Measurements from ENCODE around the gene IL37.
"Not testable (repeated sequence)": the region's sequence is repeated elsewhere in the genome, so short reads cannot be mapped to it uniquely, and the experiment has no call there.

Gene IL37

GRCh38 chr2:112923967-112924338 lies 13.0 kb downstream of the IL37 start:
- DNase-seq = no peak

GRCh38 chr2:112924360-112924759 lies 13.4 kb downstream of the IL37 start:
- DNase-seq = no peak

GRCh38 chr2:112924821-112925220 lies 13.9 kb downstream of the IL37 start:
- DNase-seq = no peak

GRCh38 chr2:112926707-112927106 lies 15.7 kb downstream of the IL37 start:
- no peak for DNase-seq

- DNase-seq = no peak
Observed at GRCh38 chr2:112927745-112928144, 16.8 kb downstream of the IL37 start.

- no peak for DNase-seq
Observed at GRCh38 chr2:112933261-112933660, 22.3 kb downstream of the IL37 start.

GRCh38 chr2:112934117-112934516 lies 23.2 kb downstream of the IL37 start:
- not testable (repeated sequence) for DNase-seq

GRCh38 chr2:112936927-112937232 lies 25.9 kb downstream of the IL37 start:
- no peak for DNase-seq

- no peak for DNase-seq
Observed at GRCh38 chr2:112938904-112939303, 27.9 kb downstream of the IL37 start.

- no peak for DNase-seq
Observed at GRCh38 chr2:112939425-112939824, 28.5 kb downstream of the IL37 start.

- DNase-seq = no peak
Observed at GRCh38 chr2:112940859-112941625, 30.1 kb downstream of the IL37 start.

- peak; percentile 44 for DNase-seq
Observed at GRCh38 chr2:112941753-112942653, 31.0 kb downstream of the IL37 start.

- no peak for DNase-seq
Observed at GRCh38 chr2:112942654-112943002, 31.7 kb downstream of the IL37 start.

- no peak for DNase-seq
Observed at GRCh38 chr2:112944971-112945370, 34.0 kb downstream of the IL37 start.

GRCh38 chr2:112946086-112946485 lies 35.1 kb downstream of the IL37 start:
- DNase-seq = no peak

- no peak for DNase-seq
Observed at GRCh38 chr2:112947374-112947773, 36.4 kb downstream of the IL37 start.

- no peak for DNase-seq
Observed at GRCh38 chr2:112949456-112949855, 38.5 kb downstream of the IL37 start.

- DNase-seq = no peak
Observed at GRCh38 chr2:112954364-112954763, 43.4 kb downstream of the IL37 start.

GRCh38 chr2:112957511-112957910 lies 46.5 kb downstream of the IL37 start:
- DNase-seq = no peak

- peak; percentile 31 for DNase-seq
Observed at GRCh38 chr2:112958428-112959108, 47.6 kb downstream of the IL37 start.

- DNase-seq = no peak
Observed at GRCh38 chr2:112959109-112959812, 48.3 kb downstream of the IL37 start.

GRCh38 chr2:112960230-112960825 lies 49.4 kb downstream of the IL37 start:
- DNase-seq = no peak
